HG03108 (cell line): ENCODE results near the gene CHST8.

Source experiments
- ATAC-seq: cut with Tn5 transposase; IDR thresholded peaks from one replicate; pipeline ENCODE4 v1.9.1; 2021; ENCODE audit warnings: moderate library complexity; ENCODE audit not compliant: unreplicated experiment

Gene CHST8

DNA sequence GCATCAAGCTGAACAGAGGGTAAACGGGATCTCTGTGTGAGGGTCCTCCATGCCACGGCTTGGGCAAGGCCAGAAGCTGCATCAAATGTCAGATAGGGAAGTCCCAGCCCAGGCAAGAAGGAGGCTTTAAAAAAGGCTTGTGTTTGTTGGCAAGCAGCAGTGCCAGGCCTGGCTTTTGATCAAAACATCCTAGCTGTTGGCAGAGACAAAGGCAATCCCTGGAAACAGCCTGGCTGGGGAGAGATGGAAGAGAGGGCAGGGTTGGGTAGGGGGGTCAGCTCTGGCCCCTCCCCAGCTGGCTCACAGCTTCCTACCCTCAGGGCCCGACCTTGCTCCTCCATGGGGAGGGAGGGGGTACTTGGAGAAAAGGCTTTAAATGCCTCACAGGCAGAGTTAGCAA is 113.2 kb downstream of the CHST8 start:
- no peak for ATAC-seq

DNA sequence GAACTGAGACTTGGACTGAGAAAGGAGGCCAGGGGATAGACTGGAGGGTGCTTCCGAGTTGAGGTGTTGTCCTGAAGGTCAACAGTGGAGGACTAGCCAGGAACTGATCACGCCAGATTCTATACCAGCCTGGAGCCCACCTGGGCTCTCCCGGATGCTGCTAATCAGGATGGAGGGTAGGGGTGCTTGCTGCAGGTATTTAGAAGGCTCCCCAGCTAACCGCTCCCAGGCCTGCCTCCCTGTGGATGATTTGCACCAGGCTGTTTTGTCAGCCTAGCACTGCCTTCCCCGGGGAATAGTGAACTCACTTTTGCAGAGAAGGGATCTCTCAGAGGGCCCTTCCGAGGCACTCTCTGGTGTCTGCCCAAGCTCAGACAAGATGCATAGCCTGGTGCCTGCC is 114.4 kb downstream of the CHST8 start:
- no peak for ATAC-seq

DNA sequence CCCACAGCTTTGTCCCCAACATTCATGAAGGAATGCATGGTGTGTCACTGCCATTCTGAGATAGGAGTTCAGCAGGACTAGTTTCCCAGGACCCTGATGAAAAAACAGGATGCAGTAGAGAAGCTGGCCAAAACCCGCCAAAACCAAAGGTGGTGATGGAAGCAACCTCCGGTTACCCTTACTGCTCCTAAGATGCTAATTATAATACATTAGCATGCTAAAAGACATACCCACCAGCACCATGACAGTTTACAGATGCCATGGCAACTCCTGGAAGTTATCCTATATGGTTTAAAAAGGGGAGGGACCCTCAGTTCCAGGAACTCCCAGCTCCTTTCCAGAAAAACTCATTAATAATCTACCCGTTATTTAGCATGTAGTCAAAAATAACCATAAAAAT is 115.0 kb downstream of the CHST8 start:
- ATAC-seq: no peak

DNA sequence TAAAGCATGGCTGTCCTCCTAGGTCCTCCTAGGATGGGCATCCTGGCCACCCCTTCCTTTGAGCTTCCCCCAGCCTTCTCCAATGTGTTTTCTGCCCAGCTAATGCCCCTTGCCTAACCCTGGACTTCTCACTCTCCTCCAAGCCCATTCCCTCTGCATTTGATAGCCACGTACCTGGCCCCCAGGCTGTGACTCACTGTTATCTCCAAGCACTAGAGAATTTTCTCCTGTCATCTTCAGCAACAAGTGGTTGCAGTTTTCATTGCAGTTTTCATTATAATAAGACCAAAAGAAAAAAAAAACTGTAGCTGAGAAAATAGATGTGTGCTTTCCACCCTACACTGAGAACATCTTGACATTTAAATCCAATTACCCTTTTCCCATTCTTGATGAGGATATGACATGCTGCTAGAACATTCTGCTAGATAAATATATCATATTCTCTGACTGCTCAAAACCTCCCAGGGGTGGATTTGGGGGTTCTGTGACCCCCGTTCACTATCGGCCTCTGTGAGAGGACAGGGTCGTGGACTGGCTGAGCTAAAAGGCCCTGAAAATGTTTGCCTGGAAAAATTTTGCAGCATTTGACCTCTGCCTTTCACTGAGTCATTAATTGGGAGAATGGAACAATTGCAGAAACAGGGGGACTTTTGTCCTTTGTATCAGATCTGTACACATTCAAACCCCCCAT is 116.1 kb downstream of the CHST8 start:
- ATAC-seq: no peak

DNA sequence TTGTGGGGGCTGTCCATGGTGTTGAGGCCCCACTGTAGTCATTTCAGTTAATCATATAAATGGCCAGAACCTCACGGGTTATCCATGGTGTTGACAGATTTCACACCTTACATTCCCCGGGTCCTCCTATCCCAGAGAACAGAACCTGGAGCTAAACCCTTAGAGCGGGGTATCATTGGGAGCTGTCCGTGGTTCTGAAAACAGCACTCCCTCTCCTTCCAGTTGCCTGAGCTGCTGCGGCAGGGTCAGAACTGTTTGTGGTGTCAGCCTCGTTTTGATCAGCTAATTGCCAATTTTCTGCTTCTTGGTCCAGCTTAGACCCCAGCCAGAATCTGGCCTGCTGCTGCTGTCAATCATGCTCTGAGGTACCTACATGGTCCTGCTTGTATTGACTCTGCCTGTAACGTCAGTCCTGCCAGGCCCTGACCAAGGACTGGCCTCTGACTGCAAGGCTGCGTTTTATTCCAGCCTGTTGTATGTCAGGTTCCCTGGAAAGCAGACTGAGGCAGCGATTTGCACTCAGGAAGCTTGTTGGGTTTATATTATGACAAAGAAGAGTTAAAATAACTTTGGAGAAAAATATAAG is 119.2 kb downstream of the CHST8 start:
- no peak for ATAC-seq

DNA sequence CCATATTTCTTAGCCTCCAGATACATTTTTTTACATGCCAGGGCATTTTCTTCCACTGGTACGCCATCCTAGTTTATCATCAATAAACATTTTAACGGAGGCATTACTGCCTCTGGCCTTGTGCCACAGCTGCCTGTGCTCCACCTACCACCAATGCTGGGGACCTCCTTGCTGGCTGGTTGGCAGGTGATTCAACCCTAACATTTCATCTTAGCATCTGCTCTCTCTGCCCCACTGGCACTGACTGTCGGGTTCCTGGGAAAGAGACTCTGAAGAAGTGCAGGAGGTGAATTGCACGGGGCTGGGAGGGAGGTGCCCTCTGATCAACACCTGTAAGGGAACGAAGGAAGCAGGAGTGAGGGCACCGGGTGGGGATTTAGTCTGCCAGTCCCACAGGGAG is 123.5 kb downstream of the CHST8 start:
- ATAC-seq: no peak

DNA sequence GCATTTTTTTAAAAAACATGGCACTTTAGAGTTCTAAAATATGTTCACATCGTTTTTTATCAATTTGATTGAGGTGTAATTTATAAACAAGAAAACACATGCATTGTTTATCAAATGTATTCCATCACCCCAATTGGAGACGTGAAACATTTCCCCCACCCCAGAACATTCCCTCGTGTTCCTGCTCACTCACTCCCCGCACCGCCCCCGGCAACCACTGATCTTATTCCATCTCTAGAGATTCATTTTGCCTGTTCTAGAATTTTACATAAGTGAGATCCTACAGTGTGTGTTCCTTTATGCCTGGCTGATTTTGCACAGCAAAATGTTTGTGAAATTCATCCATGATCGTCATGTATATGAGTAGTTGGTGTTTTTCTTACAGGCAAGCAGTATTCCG is 124.4 kb downstream of the CHST8 start:
- ATAC-seq: no peak

DNA sequence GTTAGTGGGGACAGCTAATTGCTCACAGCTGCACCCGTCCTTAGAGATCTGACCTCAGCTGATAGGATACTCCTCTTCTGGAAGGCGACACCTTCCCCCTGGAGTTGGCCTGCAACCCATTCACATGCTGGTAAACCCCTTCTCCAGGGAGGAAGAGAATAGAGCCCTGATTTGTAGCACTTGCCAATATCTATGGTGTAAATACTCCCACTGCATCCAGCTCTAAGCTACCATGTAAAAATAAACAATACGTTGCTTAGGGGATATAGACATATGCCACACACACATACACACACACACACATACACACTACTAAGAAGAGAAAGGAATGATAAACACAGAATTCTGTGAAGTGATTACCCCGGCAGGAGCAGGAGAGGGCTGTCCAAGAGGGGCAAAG is 125.5 kb downstream of the CHST8 start:
- ATAC-seq: no peak

DNA sequence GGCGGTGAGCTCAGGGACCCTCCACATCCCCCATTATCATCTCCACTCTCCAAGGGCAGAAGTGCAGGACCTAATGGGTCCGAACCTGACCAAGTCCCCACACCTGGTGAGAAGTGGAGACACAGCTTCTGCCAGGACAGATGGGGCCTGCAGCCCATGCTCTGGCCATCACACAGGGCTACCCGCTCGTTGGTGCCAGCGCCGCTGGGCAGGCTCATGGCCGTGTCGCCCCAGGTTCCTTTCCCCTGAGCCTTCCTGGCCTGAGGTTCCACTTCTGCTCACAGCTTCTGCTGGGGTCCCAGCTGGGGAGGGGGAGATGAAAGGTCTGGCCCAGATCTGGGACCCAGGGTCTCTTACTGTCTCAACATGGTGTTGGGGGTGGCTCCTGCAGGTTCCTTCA is 126.5 kb downstream of the CHST8 start:
- ATAC-seq: no peak

DNA sequence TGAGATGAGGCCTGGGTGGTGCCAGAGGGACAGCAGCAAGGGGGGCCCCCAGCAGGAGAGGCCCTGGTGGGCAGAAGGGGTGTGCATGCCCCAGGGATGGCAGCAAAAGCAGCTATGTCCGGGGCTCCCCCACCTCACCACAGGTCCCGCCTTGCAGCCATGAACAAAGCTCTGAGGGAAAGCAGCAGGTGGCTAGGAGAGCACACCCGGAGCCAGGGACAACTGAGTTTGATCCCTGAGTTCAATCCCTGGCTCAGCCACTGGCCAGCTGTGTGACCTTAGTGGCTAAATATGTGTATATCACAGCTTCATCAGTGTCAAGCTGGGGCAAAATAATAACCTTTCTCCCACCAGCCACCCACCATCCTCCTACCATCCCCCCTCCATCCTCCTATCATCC is 127.3 kb downstream of the CHST8 start:
- no peak for ATAC-seq

DNA sequence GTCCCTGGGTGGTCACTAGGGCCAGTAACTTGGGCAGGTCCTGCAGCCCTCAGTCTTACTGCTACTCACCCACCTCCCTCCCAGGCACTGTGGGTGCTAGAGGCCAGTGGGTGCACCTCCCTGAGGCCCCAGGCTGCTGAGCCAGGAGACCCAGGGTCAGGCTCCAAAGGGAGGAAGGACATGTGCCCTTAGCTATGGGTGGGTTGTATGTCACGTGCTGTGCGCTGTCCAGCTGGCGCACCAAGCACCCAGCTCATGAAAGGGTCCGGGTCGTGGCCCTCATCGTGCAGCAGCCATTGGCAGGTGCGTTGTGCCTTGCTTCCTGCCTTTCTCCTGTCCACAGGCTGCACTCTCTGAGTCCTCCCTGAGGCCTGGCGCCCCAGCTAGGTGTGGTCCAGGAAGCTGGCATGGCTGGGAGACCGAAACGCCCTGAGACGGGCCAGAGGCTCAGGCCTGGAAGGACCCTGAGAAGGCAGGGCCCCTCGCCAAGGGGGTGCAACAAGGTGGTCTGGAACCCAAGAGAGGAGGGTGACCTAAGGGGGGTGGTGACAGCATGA is 127.9 kb downstream of the CHST8 start:
- no peak for ATAC-seq

DNA sequence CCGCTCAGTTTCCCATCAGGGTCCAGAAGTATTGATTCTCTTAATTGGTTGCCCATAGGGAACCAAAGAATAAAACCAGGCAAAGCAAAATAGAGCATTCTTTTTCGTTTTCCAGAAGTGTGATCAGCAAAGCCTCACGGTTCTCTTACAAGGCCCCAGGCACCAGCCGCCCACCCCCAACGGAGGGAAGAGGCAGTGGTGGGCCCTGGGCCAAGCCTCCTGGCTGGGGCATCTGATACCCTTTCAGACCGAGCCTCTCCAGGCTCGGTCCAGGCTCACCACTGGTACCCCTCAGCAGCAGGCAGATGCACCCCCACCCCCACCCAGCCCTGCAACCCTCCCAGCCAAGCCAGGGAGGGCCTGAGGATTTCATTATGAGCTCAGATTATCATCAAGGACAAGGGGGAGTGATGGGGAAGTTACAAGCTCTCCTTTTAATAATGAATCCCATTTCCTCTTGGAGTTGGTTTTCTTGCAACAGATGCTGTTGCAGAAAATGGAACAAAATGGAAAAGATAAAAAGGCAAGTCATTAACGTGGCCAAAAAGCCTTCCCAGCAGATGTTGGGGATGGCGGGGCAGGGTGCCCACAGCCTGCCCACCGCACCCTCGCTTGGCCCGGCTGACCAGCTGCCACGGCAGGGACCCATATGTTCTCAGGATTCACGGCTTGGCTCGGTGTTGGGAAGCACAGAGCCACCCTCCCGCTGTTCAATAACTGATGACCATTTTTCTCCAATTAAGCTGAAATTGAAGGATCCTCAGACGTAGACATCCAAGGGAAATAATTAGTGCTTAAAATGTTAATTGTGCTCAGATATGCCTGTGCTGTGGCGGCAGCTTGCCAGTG is 129.1 kb downstream of the CHST8 start:
- no peak for ATAC-seq

DNA sequence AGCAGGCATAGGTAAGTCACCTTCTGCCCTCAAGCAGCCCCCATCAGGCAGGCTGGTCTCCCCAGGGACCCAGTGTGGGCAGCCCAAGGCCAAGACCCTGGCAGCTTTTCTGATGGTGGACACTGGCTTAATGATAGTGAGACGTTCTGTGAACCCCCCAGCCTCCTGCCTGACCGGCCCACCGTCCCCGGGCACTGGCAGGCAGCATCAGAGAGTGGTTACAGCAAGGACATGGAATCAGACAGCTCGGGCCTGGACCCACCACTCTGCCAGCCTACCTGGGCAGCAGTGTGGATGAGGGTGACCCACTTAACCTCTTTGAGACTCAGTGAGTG is 129.7 kb downstream of the CHST8 start:
- ATAC-seq: no peak

DNA sequence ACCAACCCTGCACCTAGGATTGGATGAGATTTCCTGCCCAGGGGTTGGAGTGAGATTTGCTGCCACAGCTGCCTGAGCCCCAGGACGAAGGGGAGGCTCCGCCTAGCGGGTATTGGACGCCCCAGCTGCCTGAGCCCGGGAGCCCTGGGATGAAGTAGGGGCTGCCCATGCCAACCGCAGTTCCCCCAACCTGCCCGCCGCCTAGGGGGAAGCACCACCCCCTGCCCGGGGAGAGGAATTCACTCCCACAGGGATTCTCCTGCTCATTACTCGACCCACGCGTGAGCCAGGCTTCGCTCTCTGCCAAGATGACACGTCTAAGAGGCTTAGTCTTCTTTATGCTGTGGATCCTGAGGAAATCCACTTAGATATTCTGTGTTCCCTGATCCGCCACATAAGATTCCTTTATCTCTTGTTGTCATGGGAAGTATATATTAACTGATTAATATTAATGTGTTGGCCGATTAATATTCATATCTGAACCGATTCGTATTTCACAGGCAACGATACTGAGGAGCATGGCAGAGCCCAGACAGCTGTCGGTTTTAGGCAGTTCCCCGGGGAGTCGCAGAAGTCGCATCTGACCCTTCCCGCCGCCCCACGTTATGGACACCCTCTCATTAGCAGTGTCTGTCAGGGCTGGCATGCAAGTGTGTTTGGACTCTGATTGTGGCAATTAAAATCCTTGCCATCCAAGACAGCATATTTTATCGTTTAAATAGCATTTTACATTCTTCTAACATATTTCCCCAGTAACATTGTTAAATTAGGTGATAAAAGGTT is 130.5 kb downstream of the CHST8 start:
- no peak for ATAC-seq

DNA sequence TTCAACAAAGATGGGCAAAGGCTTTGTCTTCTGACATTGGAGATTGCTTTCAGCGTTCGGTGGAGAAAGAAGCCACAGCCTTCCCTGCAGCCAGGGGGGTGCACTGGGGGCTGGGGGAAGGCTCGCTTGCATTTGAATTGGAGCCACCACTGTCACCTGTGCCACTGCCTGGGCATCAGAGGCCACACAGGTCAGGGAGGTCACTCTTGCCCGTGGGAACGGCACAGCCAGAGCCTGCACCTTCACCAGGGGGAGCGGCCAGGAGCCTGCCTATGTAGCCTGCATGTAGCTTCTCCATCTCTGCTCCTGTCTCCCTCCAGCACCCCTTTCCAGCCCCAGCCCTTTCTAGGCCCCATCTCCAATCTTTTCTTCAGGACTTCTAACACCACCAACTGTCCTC is 131.2 kb downstream of the CHST8 start:
- no peak for ATAC-seq

DNA sequence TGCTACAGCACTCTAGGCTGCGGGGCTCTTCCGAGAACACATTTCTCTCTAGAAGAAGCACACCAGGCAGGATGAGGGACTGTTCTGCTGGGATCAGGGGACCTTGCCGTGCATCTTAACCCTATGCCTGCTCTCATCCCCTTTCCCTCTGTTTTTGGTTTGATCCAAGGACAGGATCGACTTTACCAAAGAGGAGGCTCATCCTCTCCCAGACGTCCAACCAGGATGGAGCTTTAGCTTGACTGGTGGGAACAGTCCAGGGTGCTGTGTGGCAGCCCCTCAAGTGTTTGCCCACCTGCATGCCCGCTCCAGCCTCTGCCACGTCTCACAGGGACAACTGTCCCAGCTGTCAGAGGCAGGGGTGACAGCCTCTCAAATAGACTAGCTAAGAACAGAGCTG is 132.6 kb downstream of the CHST8 start:
- no peak for ATAC-seq

DNA sequence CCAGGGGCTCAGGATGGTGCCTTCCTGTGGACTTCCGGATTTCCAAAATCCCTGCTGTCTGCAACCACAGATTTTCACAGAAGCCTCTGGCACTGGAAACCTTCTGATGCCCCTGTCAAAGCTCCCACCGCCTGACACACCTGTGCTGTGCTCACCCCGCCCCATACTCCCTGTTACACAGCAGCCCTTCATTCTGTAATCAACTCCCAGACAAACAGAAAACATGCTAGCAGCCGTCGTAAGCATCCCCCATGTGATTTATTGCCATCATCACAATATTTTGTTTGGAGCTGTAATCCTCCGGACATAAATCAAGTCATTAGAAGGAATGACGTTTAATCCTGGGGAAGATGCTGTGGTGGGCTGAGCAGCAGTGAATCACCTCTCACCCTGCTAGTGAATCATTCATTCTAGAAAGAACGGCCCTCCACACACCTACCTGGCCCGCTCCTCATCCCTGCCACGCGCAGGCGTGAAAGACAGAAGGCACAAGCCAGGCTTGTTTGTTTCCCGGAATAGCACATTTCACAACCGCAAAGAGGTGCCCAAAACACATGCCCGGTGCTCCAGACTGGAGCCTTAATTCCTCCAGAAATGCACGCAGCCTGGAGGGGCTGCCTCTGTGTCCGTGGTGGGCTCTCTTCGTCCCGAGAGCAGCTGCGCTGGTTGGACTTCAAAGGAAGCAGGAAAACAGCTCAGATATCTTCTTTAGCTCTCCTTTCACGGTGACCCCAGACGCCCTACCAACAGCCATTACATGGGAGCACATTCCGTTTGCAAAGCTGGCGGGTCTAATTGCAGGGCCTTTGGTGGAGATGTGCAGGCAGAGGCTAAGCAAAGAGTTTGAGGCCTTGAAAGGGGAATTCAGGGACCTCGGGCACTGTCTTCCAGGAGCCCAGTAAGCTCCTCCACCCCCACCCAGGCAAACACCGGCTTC is 133.6 kb downstream of the CHST8 start:
- no peak for ATAC-seq

DNA sequence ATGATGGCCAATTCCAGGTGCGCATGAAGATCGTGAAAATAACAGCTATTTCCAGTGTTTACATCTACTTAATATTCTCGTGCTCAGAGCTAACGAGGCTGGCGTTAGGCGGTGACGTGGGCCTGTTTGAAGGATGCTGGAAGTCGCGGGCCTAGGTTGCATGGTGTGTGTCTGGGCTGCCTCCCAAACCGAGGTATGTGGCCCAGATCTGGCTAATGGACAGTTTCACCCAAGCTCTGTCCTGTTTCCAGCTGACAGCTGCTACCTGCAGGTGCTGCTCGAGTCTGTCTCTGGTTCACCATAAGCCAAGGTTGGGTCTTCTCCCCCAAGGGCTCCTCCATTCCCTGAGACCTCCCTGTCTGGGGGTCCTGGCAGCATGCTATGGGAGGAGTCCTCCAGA is 134.4 kb downstream of the CHST8 start:
- no peak for ATAC-seq

DNA sequence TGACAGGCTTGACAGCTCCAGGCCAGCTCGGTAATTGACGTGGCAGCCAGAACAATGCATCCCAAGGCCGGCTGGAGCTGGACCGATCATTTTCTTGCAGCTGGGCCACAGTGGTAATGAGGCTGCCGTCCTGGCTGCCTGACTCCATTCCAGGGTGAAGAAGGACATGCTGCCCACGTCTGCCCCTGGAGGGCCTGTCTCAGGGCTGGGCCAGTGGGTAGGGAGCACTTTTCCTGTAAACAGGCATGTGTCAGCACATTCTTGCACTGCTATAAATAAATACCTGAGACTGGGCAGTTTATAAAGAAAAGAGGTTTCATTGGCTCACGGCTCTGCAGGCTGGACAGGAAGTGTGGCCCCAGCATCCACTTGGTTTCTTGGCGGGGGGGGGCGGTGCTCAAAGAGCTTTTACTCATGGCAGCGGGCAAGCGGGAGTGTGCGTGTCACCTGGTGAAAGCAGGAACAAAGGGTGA is 136.8 kb downstream of the CHST8 start:
- no peak for ATAC-seq

DNA sequence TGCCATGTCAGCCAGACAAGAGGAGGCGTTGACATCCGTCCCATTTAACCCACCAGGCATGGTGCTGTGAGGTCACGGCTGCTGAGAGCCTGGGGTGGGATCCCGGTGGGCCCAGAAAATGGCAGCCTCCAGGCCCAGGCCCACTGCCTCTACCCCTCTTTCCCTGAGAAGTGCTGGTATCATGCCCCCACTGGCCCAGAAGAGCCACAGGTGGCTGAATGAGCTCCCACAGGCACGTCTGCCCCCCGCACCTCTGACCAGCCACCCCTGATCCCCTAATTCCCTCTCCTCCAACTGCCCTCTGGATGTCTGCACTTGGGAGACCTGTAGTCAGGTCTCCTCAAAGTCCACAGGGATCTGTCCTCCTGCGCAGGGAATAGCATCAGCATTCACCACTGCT is 137.6 kb downstream of the CHST8 start:
- ATAC-seq: no peak
